ENCODE data around the gene SLC35F3.

Gene SLC35F3

DNA sequence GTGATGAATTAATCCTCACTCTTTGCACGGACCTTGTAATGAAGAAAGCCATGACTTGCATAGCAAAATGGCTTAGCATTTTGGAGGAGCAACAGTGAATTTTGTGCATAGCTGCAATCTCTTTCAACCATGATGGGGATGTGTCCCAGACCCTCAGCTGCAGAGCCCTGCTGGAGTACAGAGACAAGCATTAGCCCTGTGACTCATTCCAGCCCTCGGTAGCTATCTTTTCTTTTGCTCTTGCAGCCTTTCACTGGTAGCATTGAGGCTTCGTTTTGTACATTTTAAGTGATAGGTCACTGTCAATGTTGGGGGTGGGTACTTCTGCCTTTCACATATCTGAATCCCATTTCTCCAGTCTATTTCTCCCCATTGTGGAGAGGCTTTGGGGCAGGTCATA, 58.4 kb downstream of the SLC35F3 start:
- no peak for TF ChIP-seq EZH2phosphoT487 (IDR thresholded peaks at IDR 0.05; ENCODE audit: borderline replicate concordance, low read length)
- TF ChIP-seq, protein P1, sequence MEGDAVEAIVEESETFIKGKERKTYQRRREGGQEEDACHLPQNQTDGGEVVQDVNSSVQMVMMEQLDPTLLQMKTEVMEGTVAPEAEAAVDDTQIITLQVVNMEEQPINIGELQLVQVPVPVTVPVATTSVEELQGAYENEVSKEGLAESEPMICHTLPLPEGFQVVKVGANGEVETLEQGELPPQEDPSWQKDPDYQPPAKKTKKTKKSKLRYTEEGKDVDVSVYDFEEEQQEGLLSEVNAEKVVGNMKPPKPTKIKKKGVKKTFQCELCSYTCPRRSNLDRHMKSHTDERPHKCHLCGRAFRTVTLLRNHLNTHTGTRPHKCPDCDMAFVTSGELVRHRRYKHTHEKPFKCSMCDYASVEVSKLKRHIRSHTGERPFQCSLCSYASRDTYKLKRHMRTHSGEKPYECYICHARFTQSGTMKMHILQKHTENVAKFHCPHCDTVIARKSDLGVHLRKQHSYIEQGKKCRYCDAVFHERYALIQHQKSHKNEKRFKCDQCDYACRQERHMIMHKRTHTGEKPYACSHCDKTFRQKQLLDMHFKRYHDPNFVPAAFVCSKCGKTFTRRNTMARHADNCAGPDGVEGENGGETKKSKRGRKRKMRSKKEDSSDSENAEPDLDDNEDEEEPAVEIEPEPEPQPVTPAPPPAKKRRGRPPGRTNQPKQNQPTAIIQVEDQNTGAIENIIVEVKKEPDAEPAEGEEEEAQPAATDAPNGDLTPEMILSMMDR (IDR thresholded peaks at IDR 0.05; ENCODE audit: low read depth, low read length, poor library complexity, severe bottlenecking), result no peak
- H4K20me1 ChIP-seq (ENCODE audit: control insufficient read depth, insufficient read depth, low read depth, low read length), result no peaks in the 10 kb centered on the region
- no peaks in the 10 kb centered on the region for H3K79me2 ChIP-seq (ENCODE audit: control insufficient read depth, low read length)
- H3F3A ChIP-seq (ENCODE audit: control insufficient read depth, insufficient read depth), result no peaks in the 10 kb centered on the region
- no peaks in the 10 kb centered on the region for H3K4me1 ChIP-seq (ENCODE audit: control insufficient read depth, low read length)
- no peak overlapping the region for H3K27ac ChIP-seq (ENCODE audit: low read depth, low read length)
- no peaks in the 10 kb centered on the region for H3K36me3 ChIP-seq (ENCODE audit: control insufficient read depth, low read length)
- H3K9me3 ChIP-seq (ENCODE audit: control insufficient read depth, insufficient read depth, low read length), result no peaks in the 10 kb centered on the region
- no peaks in the 10 kb centered on the region for H3K27me3 ChIP-seq (ENCODE audit: control insufficient read depth, low read length)
- H3K4me2 ChIP-seq (ENCODE audit: low read length), result no peak overlapping the region
- no peaks in the 10 kb centered on the region for H3K9me2 ChIP-seq (replicated peaks; ENCODE audit: control insufficient read depth, low read length)
- no peak overlapping the region for H3K4me3 ChIP-seq (ENCODE audit: low read length)

- TF ChIP-seq, protein P1 (IDR thresholded peaks at IDR 0.05; ENCODE audit: low read depth, low read length, poor library complexity, severe bottlenecking), result no peak
- no peak for TF ChIP-seq EZH2phosphoT487 (IDR thresholded peaks at IDR 0.05; ENCODE audit: borderline replicate concordance, low read length)
Observed at GRCh38 chr1:233965856-233966255, 61.4 kb downstream of the SLC35F3 start.

DNA sequence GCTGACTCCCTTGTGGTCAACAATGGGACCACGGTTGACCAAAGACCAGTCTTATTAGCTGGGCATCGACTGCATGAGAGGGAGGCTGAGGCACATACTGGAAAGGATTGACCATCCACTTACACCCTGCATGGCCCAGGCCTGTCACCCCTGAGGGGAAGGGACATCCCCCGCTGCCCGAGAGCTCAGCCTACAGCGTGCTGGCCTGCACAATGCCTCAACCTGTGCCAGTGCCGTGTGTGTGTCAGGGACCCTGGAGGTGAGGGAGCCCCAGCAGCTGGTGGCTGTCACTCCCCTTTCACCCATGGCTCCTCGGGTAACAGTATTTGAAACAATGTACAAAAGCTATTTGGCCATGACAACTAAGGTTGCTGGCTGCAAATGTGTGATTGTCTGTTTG, 67.3 kb downstream of the SLC35F3 start:
- Histone ChIP-seq H4K20me1 (ENCODE audit: control insufficient read depth, insufficient read depth, low read depth, low read length) (no peaks in the 10 kb centered on the region), H3K4me2 (ENCODE audit: low read length) (no peak overlapping the region), H3K9me3 (ENCODE audit: control insufficient read depth, insufficient read depth, low read length) (no peaks in the 10 kb centered on the region), H3K4me3 (ENCODE audit: low read length) (no peak overlapping the region), H3K27me3 (ENCODE audit: control insufficient read depth, low read length) (no peaks in the 10 kb centered on the region), H3K9me2 (replicated peaks; ENCODE audit: control insufficient read depth, low read length) (no peaks in the 10 kb centered on the region), H3K27ac (ENCODE audit: low read depth, low read length) (no peak overlapping the region), H3F3A (ENCODE audit: control insufficient read depth, insufficient read depth) (no peaks in the 10 kb centered on the region), H3K36me3 (ENCODE audit: control insufficient read depth, low read length) (no peaks in the 10 kb centered on the region), H3K79me2 (ENCODE audit: control insufficient read depth, low read length) (no peaks in the 10 kb centered on the region), H3K4me1 (ENCODE audit: control insufficient read depth, low read length) (no peaks in the 10 kb centered on the region)
- no peak for TF ChIP-seq EZH2phosphoT487 (IDR thresholded peaks at IDR 0.05; ENCODE audit: borderline replicate concordance, low read length)
- TF ChIP-seq, protein P1 (IDR thresholded peaks at IDR 0.05; ENCODE audit: low read depth, low read length, poor library complexity, severe bottlenecking), result no peak

More at GRCh38 chr1:233965856-233966255, 61.4 kb downstream of the SLC35F3 start:
- H3K4me3 ChIP-seq (ENCODE audit: low read length), result no peak overlapping the region
- no peaks in the 10 kb centered on the region for H3K79me2 ChIP-seq (ENCODE audit: control insufficient read depth, low read length)
- no peaks in the 10 kb centered on the region for H3K9me2 ChIP-seq (replicated peaks; ENCODE audit: control insufficient read depth, low read length)
- no peaks in the 10 kb centered on the region for H4K20me1 ChIP-seq (ENCODE audit: control insufficient read depth, insufficient read depth, low read depth, low read length)
- no peak overlapping the region for H3K4me2 ChIP-seq (ENCODE audit: low read length)
- no peaks in the 10 kb centered on the region for H3K4me1 ChIP-seq (ENCODE audit: control insufficient read depth, low read length)
- no peak overlapping the region for H3K27ac ChIP-seq (ENCODE audit: low read depth, low read length)
- H3K36me3 ChIP-seq (ENCODE audit: control insufficient read depth, low read length), result no peaks in the 10 kb centered on the region
- H3F3A ChIP-seq (ENCODE audit: control insufficient read depth, insufficient read depth), result no peaks in the 10 kb centered on the region
- H3K27me3 ChIP-seq (ENCODE audit: control insufficient read depth, low read length), result no peaks in the 10 kb centered on the region
- no peaks in the 10 kb centered on the region for H3K9me3 ChIP-seq (ENCODE audit: control insufficient read depth, insufficient read depth, low read length)

GRCh38 chr1:233972563-233972950, 68.1 kb downstream of the SLC35F3 start:
- H3K4me1 ChIP-seq (ENCODE audit: control insufficient read depth, low read length), result no peaks in the 10 kb centered on the region
- H3K36me3 ChIP-seq (ENCODE audit: control insufficient read depth, low read length), result no peaks in the 10 kb centered on the region
- H3K9me3 ChIP-seq (ENCODE audit: control insufficient read depth, insufficient read depth, low read length), result no peaks in the 10 kb centered on the region
- H3K27me3 ChIP-seq (ENCODE audit: control insufficient read depth, low read length), result no peaks in the 10 kb centered on the region
- no peak overlapping the region for H3K27ac ChIP-seq (ENCODE audit: low read depth, low read length)
- TF ChIP-seq EZH2phosphoT487 (IDR thresholded peaks at IDR 0.05; ENCODE audit: borderline replicate concordance, low read length), result no peak
- TF ChIP-seq, protein P1 (IDR thresholded peaks at IDR 0.05; ENCODE audit: low read depth, low read length, poor library complexity, severe bottlenecking), result no peak
- H4K20me1 ChIP-seq (ENCODE audit: control insufficient read depth, insufficient read depth, low read depth, low read length), result no peaks in the 10 kb centered on the region
- no peaks in the 10 kb centered on the region for H3F3A ChIP-seq (ENCODE audit: control insufficient read depth, insufficient read depth)
- no peaks in the 10 kb centered on the region for H3K9me2 ChIP-seq (replicated peaks; ENCODE audit: control insufficient read depth, low read length)
- H3K4me3 ChIP-seq (ENCODE audit: low read length), result no peak overlapping the region
- H3K79me2 ChIP-seq (ENCODE audit: control insufficient read depth, low read length), result no peaks in the 10 kb centered on the region
- no peak overlapping the region for H3K4me2 ChIP-seq (ENCODE audit: low read length)
